Transverse colon (tissue), 4 donors: ENCODE results near the gene BCL2L1.

Experiments used
- EP300 ChIP-seq: sonication (generic); formaldehyde crosslinking; IDR thresholded peaks from one replicate; pipeline ENCODE4 v1.6.1; 2017; ENCODE audit warnings: antibody characterized with exemption, low read depth
- POLR2A ChIP-seq: fragments of 450-650 bp; IDR thresholded peaks from one replicate; pipeline ENCODE4 v1.6.1; 2016; ENCODE audit warnings: antibody characterized with exemption, mild to moderate bottlenecking, moderate library complexity
- POLR2AphosphoS5 ChIP-seq, 3 donors: sonication (generic); formaldehyde crosslinking; IDR thresholded peaks; one replicate each; pipeline ENCODE4 v1.6.1; 2016; ENCODE audit warnings: antibody characterized with exemption in 3 of 3
- TF ChIP-seq, protein P1 (sequence below), 5 experiments: fragments of 200-600 bp in 3 of 5; fragments of 450-650 bp in 2 of 5; sonication (generic) in 3 of 5; IDR thresholded peaks; 1 replicate in 2 of 5; 2 replicates in 3 of 5; pipeline ENCODE4 v1.5.1; 2016 to 2017; ENCODE audit warnings: antibody characterized with exemption in 5 of 5, inconsistent platforms in 3 of 5, mild to moderate bottlenecking in 2 of 5, moderate library complexity in 1 of 5

DNA sequence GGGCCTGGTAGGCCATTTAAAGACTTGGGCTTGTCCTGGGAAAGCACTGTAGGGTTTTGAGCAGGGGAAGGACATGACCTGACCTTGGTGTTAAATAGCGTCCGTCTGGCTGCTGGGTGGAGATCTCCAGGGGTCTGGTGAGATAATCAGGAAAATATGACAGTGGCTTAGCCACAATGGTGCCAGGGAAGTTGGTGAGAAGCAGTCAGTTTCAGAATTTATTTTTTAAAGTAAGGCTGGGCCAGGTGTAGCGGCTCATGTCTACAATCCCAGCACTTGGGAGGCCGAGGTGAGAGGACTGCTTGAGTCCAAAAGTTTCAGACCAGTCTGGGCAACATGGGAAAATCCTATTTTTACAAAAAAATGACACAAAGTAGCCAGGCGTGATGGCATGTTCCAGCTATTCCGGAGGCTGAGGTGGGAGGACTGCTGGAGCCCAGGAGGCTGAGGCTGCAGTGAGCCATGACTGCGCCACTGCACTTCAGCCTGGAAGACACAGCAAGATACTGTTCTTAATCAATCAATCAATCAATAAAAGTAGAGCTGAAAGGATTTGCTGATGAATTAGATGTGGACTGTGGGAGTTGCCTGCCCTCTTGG is 41.4 kb downstream of the BCL2L1 start:
- TF ChIP-seq, protein P1, sequence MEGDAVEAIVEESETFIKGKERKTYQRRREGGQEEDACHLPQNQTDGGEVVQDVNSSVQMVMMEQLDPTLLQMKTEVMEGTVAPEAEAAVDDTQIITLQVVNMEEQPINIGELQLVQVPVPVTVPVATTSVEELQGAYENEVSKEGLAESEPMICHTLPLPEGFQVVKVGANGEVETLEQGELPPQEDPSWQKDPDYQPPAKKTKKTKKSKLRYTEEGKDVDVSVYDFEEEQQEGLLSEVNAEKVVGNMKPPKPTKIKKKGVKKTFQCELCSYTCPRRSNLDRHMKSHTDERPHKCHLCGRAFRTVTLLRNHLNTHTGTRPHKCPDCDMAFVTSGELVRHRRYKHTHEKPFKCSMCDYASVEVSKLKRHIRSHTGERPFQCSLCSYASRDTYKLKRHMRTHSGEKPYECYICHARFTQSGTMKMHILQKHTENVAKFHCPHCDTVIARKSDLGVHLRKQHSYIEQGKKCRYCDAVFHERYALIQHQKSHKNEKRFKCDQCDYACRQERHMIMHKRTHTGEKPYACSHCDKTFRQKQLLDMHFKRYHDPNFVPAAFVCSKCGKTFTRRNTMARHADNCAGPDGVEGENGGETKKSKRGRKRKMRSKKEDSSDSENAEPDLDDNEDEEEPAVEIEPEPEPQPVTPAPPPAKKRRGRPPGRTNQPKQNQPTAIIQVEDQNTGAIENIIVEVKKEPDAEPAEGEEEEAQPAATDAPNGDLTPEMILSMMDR (IDR thresholded peaks at IDR 0.05): no peak
- TF ChIP-seq POLR2AphosphoS5 (IDR thresholded peaks at IDR 0.05): no peak
- TF ChIP-seq POLR2A: no peak
- no peak for TF ChIP-seq EP300
